Body of pancreas (tissue), 4 donors: ENCODE measurements around the gene ZNF440.

Experiments used
- CTCF ChIP-seq, 7 experiments: fragments of 450-650 bp in 4 of 7; fragments of 200-600 bp in 3 of 7; sonication (generic) in 3 of 7; IDR thresholded peaks; one replicate each; pipeline ENCODE4 v1.5.1; 2016 to 2019; ENCODE audit warnings: antibody characterized with exemption in 7 of 7
- POLR2A ChIP-seq, 3 donors: fragments of 450-650 bp; IDR thresholded peaks; one replicate each; pipeline ENCODE4 v1.6.1; 2016; ENCODE audit warnings: antibody characterized with exemption in 3 of 3, mild to moderate bottlenecking in 2 of 3

DNA sequence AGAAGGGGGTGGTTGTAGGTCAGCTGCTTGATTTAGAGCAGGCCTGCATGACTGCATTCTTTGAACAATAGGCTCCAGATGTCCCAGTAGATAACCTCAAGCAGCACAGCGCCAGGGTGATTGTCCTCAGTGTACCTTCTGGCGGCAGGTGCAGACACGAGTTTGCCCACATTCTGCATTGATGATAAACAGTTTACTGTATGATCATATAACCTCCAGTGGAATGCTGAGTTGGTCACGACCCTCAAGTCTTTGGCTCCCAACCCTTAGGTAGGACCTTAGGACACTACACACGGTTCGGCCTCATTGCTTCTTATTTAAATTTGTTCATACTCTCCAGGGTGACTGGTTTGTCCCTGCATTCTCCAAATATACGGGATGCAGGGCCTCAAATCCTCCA lies 46.6 kb downstream of the ZNF440 start:
- TF ChIP-seq CTCF (IDR thresholded peaks at IDR 0.05), result no peak
- TF ChIP-seq POLR2A (IDR thresholded peaks at IDR 0.05), result no peak
